Right lobe of liver (tissue), 6 donors: Measurements from ENCODE around the gene MACF1. TPM values are rescaled to one million over a fixed set of nuclear protein-coding genes. Genes with fewer than 3 reads are reported as not detected.

Experiments
- ATAC-seq, 4 donors: fragments of 200-7000 bp; cut with Tn5 transposase; one replicate each; pipeline ENCODE4 v1.9.1; 2020; ENCODE audit warnings: mild to moderate bottlenecking in 4 of 4, moderate library complexity in 4 of 4
- DNase-seq, 3 donors: peaks; one replicate each; pipeline ENCODE4 v3.0.0-alpha.2; 2020
- H3K27ac ChIP-seq, 3 donors: fragments of 200-600 bp; one replicate each; pipeline ENCODE4 v1.8.0; 2022
- H3K27me3 ChIP-seq, 2 donors: fragments of 200-600 bp; one replicate each; pipeline ENCODE4 v1.8.0; 2022
- H3K36me3 ChIP-seq, 4 donors: fragments of 200-600 bp; sonication (generic) in 1 of 4; one replicate each; pipeline versions ENCODE4 v1.5.1 to v1.8.0; 2017 to 2022; ENCODE audit warnings: control low read depth in 1 of 4
- H3K4me1 ChIP-seq, 4 donors: fragments of 200-600 bp; sonication (generic) in 1 of 4; one replicate each; pipeline versions ENCODE4 v1.5.1 to v1.8.0; 2017 to 2022; ENCODE audit warnings: control low read depth in 1 of 4
- H3K4me3 ChIP-seq, 3 donors: fragments of 200-600 bp; one replicate each; pipeline ENCODE4 v1.8.0; 2022
- H3K9me3 ChIP-seq, 4 donors: fragments of 200-600 bp; sonication (generic) in 1 of 4; one replicate each; pipeline versions ENCODE4 v1.5.1 to v1.8.0; 2017 to 2022; ENCODE audit warnings: control low read depth in 1 of 4
- POLR2A ChIP-seq: fragments of 450-650 bp; IDR thresholded peaks from one replicate; pipeline ENCODE4 v1.6.1; 2017; ENCODE audit warnings: antibody characterized with exemption, mild to moderate bottlenecking
- WGBS: methylation state at CpG from one replicate; pipeline ENCODE4 v1.1.6; 2018; ENCODE audit warnings: low coverage, low lambda C conversion rate; ENCODE audit not compliant: insufficient coverage; ENCODE audit errors: missing lambda C conversion rate; 5-methylcytosine and 5-hydroxymethylcytosine counted together
- intact Hi-C, 2 donors: fragments of 100-400 bp; cut with DNase I; formaldehyde crosslinking; loops; one replicate each; pipeline versions ENCODE4 v1.11.2 to v1.14.1; 2022
- total RNA-seq, 6 experiments: library from RNA; depleted of rRNA in 2 of 6; stranded (reverse); fragments of >200 nt in 2 of 6; fragmentation: NEBNext Ultra II Directional in 3 of 6; extraction: Animal tissue kit (Norgen Biotek cat#: 25700) in 3 of 6; gene quantifications; one replicate each; pipeline versions ENCODE4 v1.1.0 to v1.2.4, GENCODE V29; 2016 to 2023
- TF ChIP-seq, protein P1 (sequence below), 4 donors: fragments of 200-600 bp in 3 of 4; fragments of 450-650 bp in 1 of 4; IDR thresholded peaks; one replicate each; pipeline versions ENCODE4 v1.5.1 to v1.8.0; 2016 to 2022; ENCODE audit warnings: antibody characterized with exemption in 4 of 4, mild to moderate bottlenecking in 2 of 4
- donor health status: DM: no; HTN: yes; CAD: no.
- donor health status: DM: no; HTN: no; CAD: no.
- donor health status: DM: no; HTN: no; CAD: no.
- donor health status: DM: no; HTN: yes; CAD: no.
- donor health status: DM: no; HTN: yes; CAD: no.

The MACF1 gene
- total RNA-seq, 6 experiments from 2014 or later = 78.4 to 141 (median 100) TPM

DNA sequence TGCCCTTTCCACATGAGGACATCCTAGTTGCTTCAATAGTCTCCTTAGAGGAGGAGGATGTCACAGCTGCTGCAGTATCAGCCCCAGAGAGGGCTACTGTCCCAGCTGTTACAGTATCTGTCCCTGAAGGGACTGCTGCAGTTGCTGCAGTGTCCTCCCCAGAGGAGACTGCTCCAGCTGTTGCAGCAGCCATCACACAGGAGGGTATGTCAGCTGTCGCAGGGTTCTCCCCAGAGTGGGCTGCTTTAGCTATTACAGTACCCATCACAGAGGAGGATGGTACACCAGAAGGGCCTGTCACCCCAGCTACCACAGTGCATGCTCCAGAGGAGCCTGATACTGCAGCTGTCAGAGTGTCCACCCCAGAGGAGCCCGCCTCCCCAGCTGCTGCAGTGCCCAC, 208.4 kb downstream of the MACF1 start:
- Histone ChIP-seq H3K27me3 (no peaks in the 10 kb centered on the region), H3K4me3 (no peak overlapping the region), H3K9me3 (no peaks in the 10 kb centered on the region), H3K4me1 (peaks cover 0 to 27% (median 10%) of the 10 kb centered on the region in 4 donors), H3K36me3 (peaks cover 0 to 6% (median 0%) of the 10 kb centered on the region in 4 donors), H3K27ac (no peak overlapping the region)
- ATAC-seq (no peak), DNase-seq (no peak)
- intact Hi-C loops = no loop called here
- WGBS = no CpG with 5 or more reads among the region's 2 CpGs
- TF ChIP-seq, protein P1, sequence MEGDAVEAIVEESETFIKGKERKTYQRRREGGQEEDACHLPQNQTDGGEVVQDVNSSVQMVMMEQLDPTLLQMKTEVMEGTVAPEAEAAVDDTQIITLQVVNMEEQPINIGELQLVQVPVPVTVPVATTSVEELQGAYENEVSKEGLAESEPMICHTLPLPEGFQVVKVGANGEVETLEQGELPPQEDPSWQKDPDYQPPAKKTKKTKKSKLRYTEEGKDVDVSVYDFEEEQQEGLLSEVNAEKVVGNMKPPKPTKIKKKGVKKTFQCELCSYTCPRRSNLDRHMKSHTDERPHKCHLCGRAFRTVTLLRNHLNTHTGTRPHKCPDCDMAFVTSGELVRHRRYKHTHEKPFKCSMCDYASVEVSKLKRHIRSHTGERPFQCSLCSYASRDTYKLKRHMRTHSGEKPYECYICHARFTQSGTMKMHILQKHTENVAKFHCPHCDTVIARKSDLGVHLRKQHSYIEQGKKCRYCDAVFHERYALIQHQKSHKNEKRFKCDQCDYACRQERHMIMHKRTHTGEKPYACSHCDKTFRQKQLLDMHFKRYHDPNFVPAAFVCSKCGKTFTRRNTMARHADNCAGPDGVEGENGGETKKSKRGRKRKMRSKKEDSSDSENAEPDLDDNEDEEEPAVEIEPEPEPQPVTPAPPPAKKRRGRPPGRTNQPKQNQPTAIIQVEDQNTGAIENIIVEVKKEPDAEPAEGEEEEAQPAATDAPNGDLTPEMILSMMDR (IDR thresholded peaks at IDR 0.05) = no peak
- TF ChIP-seq POLR2A = no peak

- peaks cover 0 to 6% (median 0%) of the 10 kb centered on the region in 4 donors for H3K36me3 ChIP-seq
- peaks cover 0 to 27% (median 10%) of the 10 kb centered on the region in 4 donors for H3K4me1 ChIP-seq
- TF ChIP-seq, protein P1 (IDR thresholded peaks at IDR 0.05) = no peak
- no peaks in the 10 kb centered on the region for H3K9me3 ChIP-seq
- WGBS = 67% methylated on average over 1 of the region's 4 CpGs
- H3K4me3 ChIP-seq = no peak overlapping the region
- H3K27me3 ChIP-seq = no peaks in the 10 kb centered on the region
- ATAC-seq = no peak
- H3K27ac ChIP-seq = no peak overlapping the region
- DNase-seq = no peak
- intact Hi-C loops = no loop called here
These were observed 209.5 kb downstream of the MACF1 start for GRCh38 chr1:39413902-39414528.

GRCh38 chr1:39415553-39415952, 211.1 kb downstream of the MACF1 start:
- Histone ChIP-seq H3K9me3 (no peaks in the 10 kb centered on the region), H3K4me3 (no peak overlapping the region), H3K4me1 (peaks cover 0 to 15% (median 5%) of the 10 kb centered on the region in 4 donors), H3K27me3 (no peaks in the 10 kb centered on the region), H3K27ac (no peak overlapping the region), H3K36me3 (peaks cover 0 to 6% (median 0%) of the 10 kb centered on the region in 4 donors)
- TF ChIP-seq, protein P1 (IDR thresholded peaks at IDR 0.05) = no peak
- no peak for TF ChIP-seq POLR2A
- DNase-seq (no peak), ATAC-seq (no peak)
- 92% methylated on average over 6 of the region's 9 CpGs for WGBS
- intact Hi-C loops = no loop called here

DNA sequence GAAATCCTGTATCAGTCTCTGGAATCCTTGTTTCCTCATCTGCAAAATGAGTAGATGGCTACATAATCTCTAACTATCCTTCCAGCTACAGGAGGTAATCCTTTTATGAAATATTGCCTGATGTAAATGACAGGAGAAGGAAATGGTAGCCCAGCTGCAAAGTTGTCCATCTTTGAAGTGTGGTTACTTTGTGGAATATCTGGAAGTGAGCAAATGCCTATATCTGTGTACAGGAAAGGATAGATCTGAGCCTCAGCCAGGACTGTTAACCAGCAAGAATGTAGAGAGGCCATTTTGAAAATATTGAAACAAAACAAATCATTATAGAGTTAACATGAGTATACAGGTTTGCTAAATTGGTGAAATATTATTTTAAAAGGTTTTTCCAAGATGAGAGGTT, 212.1 kb downstream of the MACF1 start:
- H3K4me1 ChIP-seq = peaks cover 0 to 4% (median 0%) of the 10 kb centered on the region in 4 donors
- H3K9me3 ChIP-seq = no peaks in the 10 kb centered on the region
- DNase-seq (no peak), ATAC-seq (no peak)
- no peak for TF ChIP-seq POLR2A
- TF ChIP-seq, protein P1 (IDR thresholded peaks at IDR 0.05) = no peak
- peaks cover 0 to 6% (median 0%) of the 10 kb centered on the region in 4 donors for H3K36me3 ChIP-seq
- intact Hi-C loops = no loop called here
- no peak overlapping the region for H3K4me3 ChIP-seq
- no peak overlapping the region for H3K27ac ChIP-seq
- no peaks in the 10 kb centered on the region for H3K27me3 ChIP-seq
